GM21367 (cell line): ENCODE measurements around the gene UBTF.
A peak's percentile ranks its signal among the peaks of the same experiment; 100 is the strongest.

Experiments used
- ATAC-seq: cut with Tn5 transposase; IDR thresholded peaks from one replicate; pipeline ENCODE4 v1.9.1; 2021; ENCODE audit not compliant: unreplicated experiment

Gene UBTF

GRCh38 chr17:44214230-44214494 lies 5.3 kb downstream of the UBTF start:
- ATAC-seq = no peak

- ATAC-seq = no peak
Measured at GRCh38 chr17:44213403-44214229, 5.9 kb downstream of the UBTF start.

GRCh38 chr17:44212507-44213402 lies 6.7 kb downstream of the UBTF start:
- no peak for ATAC-seq

- no peak for ATAC-seq
Measured at GRCh38 chr17:44211281-44212265, 7.9 kb downstream of the UBTF start.

- ATAC-seq = peak; percentile 53
Measured at GRCh38 chr17:44210342-44211192, 8.9 kb downstream of the UBTF start.

- no peak for ATAC-seq
Measured at GRCh38 chr17:44209786-44210341, 9.6 kb downstream of the UBTF start.

GRCh38 chr17:44207743-44208142 lies 11.7 kb downstream of the UBTF start:
- ATAC-seq = no peak

GRCh38 chr17:44207319-44207718 lies 12.2 kb downstream of the UBTF start:
- ATAC-seq = no peak

GRCh38 chr17:44206825-44207155 lies 12.7 kb downstream of the UBTF start:
- ATAC-seq = no peak

- no peak for ATAC-seq
Measured at GRCh38 chr17:44205962-44206824, 13.3 kb downstream of the UBTF start.

GRCh38 chr17:44204441-44204882 lies 15.0 kb downstream of the UBTF start:
- no peak for ATAC-seq

- no peak for ATAC-seq
Measured at GRCh38 chr17:44203731-44204440, 15.6 kb downstream of the UBTF start.

- ATAC-seq = no peak
Measured at GRCh38 chr17:44202756-44203155, 16.7 kb downstream of the UBTF start.

GRCh38 chr17:44200478-44201155 lies 18.9 kb downstream of the UBTF start:
- no peak for ATAC-seq

- ATAC-seq = peak; percentile 49
Measured at GRCh38 chr17:44199553-44200477, 19.7 kb downstream of the UBTF start, which contains the start of gene ATXN7L3. Gene ATXN7L3, minus strand, starts transcription at chr17:44199884. Its CDS starts 1,814 bp downstream, at chr17:44198070.

- peak; percentile 4 for ATAC-seq
Measured at GRCh38 chr17:44198721-44199552, 20.5 kb downstream of the UBTF start.
